Measurements from ENCODE around the gene NAPSA.

Gene NAPSA

GRCh38 chr19:50406829-50407228, 41.4 kb upstream of the NAPSA start:
- no peaks in the 10 kb centered on the region for H3K9me3 Mint-ChIP-seq
- no peak overlapping the region for H3K4me3 Mint-ChIP-seq
- H3K27ac Mint-ChIP-seq = no peak overlapping the region
- no peaks in the 10 kb centered on the region for H3K27me3 Mint-ChIP-seq (ENCODE audit: low read depth)
- peaks cover 23% of the 10 kb centered on the region for H3K36me3 Mint-ChIP-seq (ENCODE audit: low read depth)
- TF ChIP-seq CTCF (IDR thresholded peaks at IDR 0.05; ENCODE audit: unreplicated experiment in 3 of 3) = no peak
- H3K4me1 Mint-ChIP-seq = no peaks in the 10 kb centered on the region

GRCh38 chr19:50406156-50406820, 40.8 kb upstream of the NAPSA start:
- no peak overlapping the region for H3K4me3 Mint-ChIP-seq
- H3K36me3 Mint-ChIP-seq (ENCODE audit: low read depth) = peaks cover 21% of the 10 kb centered on the region
- no peak overlapping the region for H3K27ac Mint-ChIP-seq
- TF ChIP-seq CTCF (IDR thresholded peaks at IDR 0.05; ENCODE audit: unreplicated experiment in 3 of 3) = no peak
- H3K4me1 Mint-ChIP-seq = no peaks in the 10 kb centered on the region
- no peaks in the 10 kb centered on the region for H3K27me3 Mint-ChIP-seq (ENCODE audit: low read depth)
- no peaks in the 10 kb centered on the region for H3K9me3 Mint-ChIP-seq

GRCh38 chr19:50402544-50403301, 37.3 kb upstream of the NAPSA start:
- Mint-ChIP-seq H3K27me3 (ENCODE audit: low read depth) (no peaks in the 10 kb centered on the region), H3K4me3 (no peak overlapping the region), H3K27ac (no peak overlapping the region), H3K36me3 (ENCODE audit: low read depth) (peaks cover 22% of the 10 kb centered on the region), H3K4me1 (no peaks in the 10 kb centered on the region), H3K9me3 (no peaks in the 10 kb centered on the region)
- no peak for TF ChIP-seq CTCF (IDR thresholded peaks at IDR 0.05; ENCODE audit: unreplicated experiment in 3 of 3)

- no peak for TF ChIP-seq CTCF (IDR thresholded peaks at IDR 0.05; ENCODE audit: unreplicated experiment in 3 of 3)
- Mint-ChIP-seq H3K36me3 (ENCODE audit: low read depth) (peaks cover 23% of the 10 kb centered on the region), H3K4me1 (no peaks in the 10 kb centered on the region), H3K4me3 (no peak overlapping the region), H3K27me3 (ENCODE audit: low read depth) (no peaks in the 10 kb centered on the region), H3K27ac (no peak overlapping the region), H3K9me3 (no peaks in the 10 kb centered on the region)
Observed at GRCh38 chr19:50401605-50402450, 36.4 kb upstream of the NAPSA start.

- Mint-ChIP-seq H3K27me3 (ENCODE audit: low read depth) (no peaks in the 10 kb centered on the region), H3K9me3 (peaks cover 2% of the 10 kb centered on the region), H3K36me3 (ENCODE audit: low read depth) (peaks cover 20% of the 10 kb centered on the region), H3K27ac (no peak overlapping the region), H3K4me3 (no peak overlapping the region), H3K4me1 (no peaks in the 10 kb centered on the region)
- no peak for TF ChIP-seq CTCF (IDR thresholded peaks at IDR 0.05; ENCODE audit: unreplicated experiment in 3 of 3)
Observed at GRCh38 chr19:50399368-50399745, 33.9 kb upstream of the NAPSA start.
